Measurements from ENCODE around the gene XRN1. TPM values are rescaled to one million over a fixed set of nuclear protein-coding genes. Genes with fewer than 3 reads are reported as not detected.

XRN1 gene
- total RNA-seq, 4 donors from 2014 or later = 43.2 to 148 (median 61.8) TPM

GRCh38 chr3:142460689-142461088 is 12.9 kb upstream of the XRN1 start:
- TF ChIP-seq POLR2A (IDR thresholded peaks at IDR 0.05) (no peak), CTCF (IDR thresholded peaks at IDR 0.05) (no peak)
- peaks cover 5 to 7% of the 10 kb centered on the region in 2 donors for H3K36me3 ChIP-seq

GRCh38 chr3:142459929-142460328 is 12.1 kb upstream of the XRN1 start:
- Histone ChIP-seq H3K4me1 (no peaks in the 10 kb centered on the region), H3K27me3 (no peaks in the 10 kb centered on the region), H3K27ac (no peak overlapping the region), H3K4me3 (replicated peaks in 1 of 3) (no peak overlapping the region), H3K36me3 (peaks cover 5 to 7% of the 10 kb centered on the region in 2 donors), H3K9me3 (no peaks in the 10 kb centered on the region)
- 98% methylated on average over 2 of the region's 2 CpGs for WGBS, 2 donors
- intact Hi-C loops (cut with DNase I) = no loop called here
- TF ChIP-seq POLR2A (IDR thresholded peaks at IDR 0.05) (no peak), CTCF (IDR thresholded peaks at IDR 0.05) (no peak)
- DNase-seq = no peak

More at GRCh38 chr3:142460689-142461088, 12.9 kb upstream of the XRN1 start:
- 94 to 95% methylated on average over 3 of the region's 3 CpGs for WGBS, 2 donors
- no peak for DNase-seq
- Histone ChIP-seq H3K27me3 (no peaks in the 10 kb centered on the region), H3K9me3 (no peaks in the 10 kb centered on the region), H3K4me1 (no peaks in the 10 kb centered on the region), H3K27ac (no peak overlapping the region), H3K4me3 (replicated peaks in 1 of 3) (no peak overlapping the region)
- intact Hi-C loops (cut with DNase I) = no loop called here

GRCh38 chr3:142459096-142459495 is 11.3 kb upstream of the XRN1 start:
- intact Hi-C loops (cut with DNase I) = no loop called here
- TF ChIP-seq POLR2A (IDR thresholded peaks at IDR 0.05) (no peak), CTCF (IDR thresholded peaks at IDR 0.05) (no peak)
- Histone ChIP-seq H3K36me3 (peaks cover 5 to 7% of the 10 kb centered on the region in 2 donors), H3K9me3 (no peaks in the 10 kb centered on the region), H3K27me3 (no peaks in the 10 kb centered on the region), H3K4me1 (no peaks in the 10 kb centered on the region), H3K27ac (no peak overlapping the region), H3K4me3 (replicated peaks in 1 of 3) (no peak overlapping the region)
- DNase-seq = no peak
- 94 to 95% methylated on average over 3 of the region's 3 CpGs for WGBS, 2 donors

GRCh38 chr3:142450881-142451280 is 3.0 kb upstream of the XRN1 start:
- 95 to 97% methylated on average over 5 of the region's 5 CpGs for WGBS, 2 donors
- H3K4me3 ChIP-seq (replicated peaks in 1 of 3) = no peak overlapping the region
- no peaks in the 10 kb centered on the region for H3K36me3 ChIP-seq
- no peaks in the 10 kb centered on the region for H3K27me3 ChIP-seq
- DNase-seq = no peak
- H3K9me3 ChIP-seq = no peaks in the 10 kb centered on the region
- intact Hi-C loops (cut with DNase I) = no loop called here
- H3K4me1 ChIP-seq = peaks cover 5 to 9% of the 10 kb centered on the region in 2 donors
- TF ChIP-seq CTCF (IDR thresholded peaks at IDR 0.05) (no peak), POLR2A (IDR thresholded peaks at IDR 0.05) (no peak)
- H3K27ac ChIP-seq = no peak overlapping the region

GRCh38 chr3:142450189-142450588 is 2.4 kb upstream of the XRN1 start:
- peaks cover 10 to 14% of the 10 kb centered on the region in 2 donors for H3K4me1 ChIP-seq
- WGBS, 2 donors = 95 to 96% methylated on average over 3 of the region's 3 CpGs
- H3K4me3 ChIP-seq (replicated peaks in 1 of 3) = no peak overlapping the region
- H3K27ac ChIP-seq = no peak overlapping the region
- no peaks in the 10 kb centered on the region for H3K9me3 ChIP-seq
- intact Hi-C loops (cut with DNase I) = no loop called here
- no peak for DNase-seq
- H3K27me3 ChIP-seq = no peaks in the 10 kb centered on the region
- H3K36me3 ChIP-seq = no peaks in the 10 kb centered on the region
- TF ChIP-seq CTCF (IDR thresholded peaks at IDR 0.05) (no peak), POLR2A (IDR thresholded peaks at IDR 0.05) (no peak)
